Stomach smooth muscle (tissue), 2 donors: ENCODE measurements around the gene CHFR.

Experiments used
- H3K27ac ChIP-seq: one replicate; pipeline ENCODE4 v1.7.0; 2013; ENCODE audit warnings: mild to moderate bottlenecking, low read length, inconsistent platforms
- H3K27me3 ChIP-seq, 2 donors: one replicate each; pipeline ENCODE4 v1.7.0; 2013; ENCODE audit warnings: low read length in 2 of 2; ENCODE audit not compliant: insufficient read depth in 2 of 2, control insufficient read depth in 1 of 2
- H3K36me3 ChIP-seq, 2 donors: one replicate each; pipeline ENCODE4 v1.7.0; 2013; ENCODE audit warnings: low read length in 2 of 2; ENCODE audit not compliant: control insufficient read depth in 2 of 2, insufficient read depth in 2 of 2
- H3K4me1 ChIP-seq: one replicate; pipeline ENCODE4 v1.7.0; 2013; ENCODE audit warnings: low read length; ENCODE audit not compliant: control insufficient read depth, insufficient read depth
- H3K4me3 ChIP-seq, 2 donors: one replicate each; pipeline ENCODE4 v1.7.0; 2013; ENCODE audit warnings: low read length in 2 of 2
- H3K9ac ChIP-seq, 2 donors: one replicate each; pipeline ENCODE4 v1.7.0; 2013; ENCODE audit warnings: low read length in 2 of 2, mild to moderate bottlenecking in 1 of 2
- H3K9me3 ChIP-seq, 2 donors: one replicate each; pipeline ENCODE4 v1.7.0; 2013; ENCODE audit warnings: low read length in 2 of 2; ENCODE audit not compliant: control insufficient read depth in 2 of 2
- donor health status: healthy.
- donor health status: Pancreatic carcinoma.

Gene CHFR

GRCh38 chr12:132788375-132789098, 98.9 kb downstream of the CHFR start:
- Histone ChIP-seq H3K27me3 (no peaks in the 10 kb centered on the region), H3K4me3 (no peak overlapping the region), H3K36me3 (peaks cover 48 to 50% of the 10 kb centered on the region in 2 donors), H3K4me1 (no peaks in the 10 kb centered on the region), H3K9ac (no peak overlapping the region), H3K9me3 (no peaks in the 10 kb centered on the region), H3K27ac (no peak overlapping the region)

- Histone ChIP-seq H3K27ac (no peak overlapping the region), H3K4me3 (no peak overlapping the region), H3K27me3 (no peaks in the 10 kb centered on the region), H3K9me3 (no peaks in the 10 kb centered on the region), H3K4me1 (no peaks in the 10 kb centered on the region), H3K36me3 (peaks cover 51 to 54% of the 10 kb centered on the region in 2 donors), H3K9ac (no peak overlapping the region)
These were observed 99.5 kb downstream of the CHFR start for GRCh38 chr12:132787877-132788276.

GRCh38 chr12:132786192-132786591, 101.2 kb downstream of the CHFR start:
- Histone ChIP-seq H3K9me3 (no peaks in the 10 kb centered on the region), H3K4me3 (no peak overlapping the region), H3K4me1 (no peaks in the 10 kb centered on the region), H3K27me3 (no peaks in the 10 kb centered on the region), H3K9ac (no peak overlapping the region), H3K27ac (no peak overlapping the region), H3K36me3 (peaks cover 57 to 58% of the 10 kb centered on the region in 2 donors)

DNA sequence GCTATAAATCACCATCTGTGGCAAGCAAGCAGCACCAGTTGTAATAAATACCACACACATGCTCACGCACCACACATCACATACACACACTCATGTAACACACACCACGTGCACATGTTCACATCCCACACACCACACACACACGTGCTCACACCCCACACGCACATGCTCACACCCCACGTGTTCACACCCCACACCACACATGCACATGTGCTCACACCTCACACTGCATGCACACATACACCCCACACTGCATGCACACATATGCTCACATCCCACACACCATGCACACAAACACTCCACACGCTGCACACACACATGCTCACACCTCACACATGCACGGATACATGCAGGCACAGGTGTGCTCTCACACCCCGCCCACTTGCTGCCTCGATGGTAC, 102.8 kb downstream of the CHFR start:
- H3K4me3 ChIP-seq: no peak overlapping the region
- H3K27ac ChIP-seq: no peak overlapping the region
- H3K36me3 ChIP-seq: peaks cover 63 to 69% of the 10 kb centered on the region in 2 donors
- no peaks in the 10 kb centered on the region for H3K4me1 ChIP-seq
- no peaks in the 10 kb centered on the region for H3K27me3 ChIP-seq
- H3K9me3 ChIP-seq: no peaks in the 10 kb centered on the region
- H3K9ac ChIP-seq: no peak overlapping the region

GRCh38 chr12:132783917-132784531, 103.4 kb downstream of the CHFR start:
- Histone ChIP-seq H3K9me3 (no peaks in the 10 kb centered on the region), H3K4me1 (no peaks in the 10 kb centered on the region), H3K27ac (no peak overlapping the region), H3K27me3 (no peaks in the 10 kb centered on the region), H3K9ac (no peak overlapping the region), H3K4me3 (no peak overlapping the region), H3K36me3 (peaks cover 58 to 65% of the 10 kb centered on the region in 2 donors)
